Stomach (tissue), 4 donors: ENCODE data around the gene RMC1.

Source experiments
- POLR2A ChIP-seq, 4 donors: fragments of 450-650 bp; IDR thresholded peaks; one replicate each; pipeline ENCODE4 v1.6.1; 2016; ENCODE audit warnings: antibody characterized with exemption in 4 of 4, control low read depth in 2 of 4, mild to moderate bottlenecking in 1 of 4, moderate library complexity in 1 of 4
- POLR2AphosphoS5 ChIP-seq, 3 donors: sonication (generic); formaldehyde crosslinking; IDR thresholded peaks; one replicate each; pipeline ENCODE4 v1.6.1; 2016; ENCODE audit warnings: antibody characterized with exemption in 3 of 3
- TF ChIP-seq, protein P1 (sequence below), 7 experiments: fragments of 450-650 bp in 4 of 7; fragments of 200-600 bp in 3 of 7; sonication (generic) in 3 of 7; IDR thresholded peaks; one replicate each; pipeline ENCODE4 v1.5.1; 2016 to 2019; ENCODE audit warnings: antibody characterized with exemption in 7 of 7, control low read depth in 2 of 7, mild to moderate bottlenecking in 1 of 7

DNA sequence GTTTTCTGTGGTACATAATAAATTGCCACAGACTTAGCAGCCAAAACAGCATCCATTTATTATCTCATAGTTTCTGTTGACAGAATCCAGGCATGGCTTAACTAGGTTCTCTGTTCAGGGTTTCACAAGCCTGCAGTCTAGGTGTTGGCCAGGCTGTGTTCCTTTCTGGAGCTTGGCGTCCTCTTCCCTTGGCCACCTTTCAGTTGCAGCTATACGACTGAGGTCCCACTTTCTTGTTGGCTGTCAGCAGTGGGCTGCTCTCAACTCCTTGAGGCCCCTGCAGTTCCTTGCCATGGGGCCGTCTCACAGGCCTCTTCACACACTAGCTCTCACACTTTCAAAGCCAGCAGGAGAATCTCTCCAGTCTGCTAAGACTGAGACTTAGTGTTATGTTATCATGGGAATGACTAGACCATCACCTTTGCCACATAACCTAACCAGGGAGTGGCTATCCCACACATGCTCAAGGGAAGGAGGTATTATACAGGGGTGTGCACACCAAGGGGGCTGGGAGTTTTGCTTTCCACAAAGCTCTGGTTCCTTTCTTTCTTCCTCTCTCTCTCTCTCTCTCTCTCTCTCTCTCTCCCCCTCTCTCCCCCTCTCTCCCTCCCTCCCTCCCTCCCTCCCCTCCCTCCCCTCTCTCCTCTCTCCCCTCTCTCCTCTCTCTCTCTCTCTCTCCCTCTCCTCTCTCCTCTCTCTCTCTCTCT is 34.4 kb upstream of the RMC1 start:
- TF ChIP-seq, protein P1, sequence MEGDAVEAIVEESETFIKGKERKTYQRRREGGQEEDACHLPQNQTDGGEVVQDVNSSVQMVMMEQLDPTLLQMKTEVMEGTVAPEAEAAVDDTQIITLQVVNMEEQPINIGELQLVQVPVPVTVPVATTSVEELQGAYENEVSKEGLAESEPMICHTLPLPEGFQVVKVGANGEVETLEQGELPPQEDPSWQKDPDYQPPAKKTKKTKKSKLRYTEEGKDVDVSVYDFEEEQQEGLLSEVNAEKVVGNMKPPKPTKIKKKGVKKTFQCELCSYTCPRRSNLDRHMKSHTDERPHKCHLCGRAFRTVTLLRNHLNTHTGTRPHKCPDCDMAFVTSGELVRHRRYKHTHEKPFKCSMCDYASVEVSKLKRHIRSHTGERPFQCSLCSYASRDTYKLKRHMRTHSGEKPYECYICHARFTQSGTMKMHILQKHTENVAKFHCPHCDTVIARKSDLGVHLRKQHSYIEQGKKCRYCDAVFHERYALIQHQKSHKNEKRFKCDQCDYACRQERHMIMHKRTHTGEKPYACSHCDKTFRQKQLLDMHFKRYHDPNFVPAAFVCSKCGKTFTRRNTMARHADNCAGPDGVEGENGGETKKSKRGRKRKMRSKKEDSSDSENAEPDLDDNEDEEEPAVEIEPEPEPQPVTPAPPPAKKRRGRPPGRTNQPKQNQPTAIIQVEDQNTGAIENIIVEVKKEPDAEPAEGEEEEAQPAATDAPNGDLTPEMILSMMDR (IDR thresholded peaks at IDR 0.05) = no peak
- TF ChIP-seq POLR2AphosphoS5 (IDR thresholded peaks at IDR 0.05) (no peak), POLR2A (IDR thresholded peaks at IDR 0.05) (no peak)
